BJ (cell line): ENCODE measurements around the gene SLC45A1. TPM values are rescaled to one million over a fixed set of nuclear protein-coding genes. Genes with fewer than 3 reads are reported as not detected.
A peak's percentile ranks its signal among the peaks of the same experiment; 100 is the strongest.

Source experiments
- CTCF ChIA-PET: fragments of 350-600 bp; formaldehyde crosslinking; extraction: SDS; loops from one replicate; lab custom pipeline; 2021; ENCODE audit warnings: antibody characterized with exemption, inconsistent platforms; lab: Yijun Ruan, JAX
- POLR2A ChIA-PET: fragments of 300-600 bp; sonication (Branson Sonifier 250); formaldehyde crosslinking; extraction: SDS; loops from one replicate; lab custom pipeline; 2021; ENCODE audit warnings: antibody characterized with exemption; lab: Charles Lee
- DNase-seq: peaks from one replicate; pipeline ENCODE4 v3.0.0-alpha.2; 2011; ENCODE audit warnings: low read depth
- H3K27me3 ChIP-seq: 2 replicates; pipeline ENCODE4 v1.6.0; 2011; ENCODE audit warnings: low read length; ENCODE audit not compliant: control insufficient read depth, insufficient read depth
- H3K36me3 ChIP-seq: 2 replicates; pipeline ENCODE4 v1.5.1; 2011; ENCODE audit warnings: low read length; ENCODE audit not compliant: control insufficient read depth, insufficient read depth
- H3K4me3 ChIP-seq: 2 replicates; pipeline ENCODE4 v1.5.1; 2011; ENCODE audit warnings: low read depth, mild to moderate bottlenecking, control low read depth, low read length
- CTCF ChIP-seq: IDR thresholded peaks from 2 replicates; pipeline ENCODE4 v1.5.1; 2011; ENCODE audit warnings: low read depth, mild to moderate bottlenecking, control low read depth, inconsistent platforms, low read length, moderate library complexity; ENCODE audit not compliant: insufficient read depth
- polyA plus RNA-seq: library from polyadenylated mRNA; depleted of rRNA; stranded (reverse); fragments of >200 nt; gene quantifications from 2 replicates; pipeline ENCODE4 v1.2.3, GENCODE V29; 2011

Gene SLC45A1
- polyA plus RNA-seq, 1 experiment = 1.4 TPM

GRCh38 chr1:8338526-8339202, 20.8 kb downstream of the SLC45A1 start:
- Histone ChIP-seq H3K27me3 (no peaks in the 10 kb centered on the region), H3K36me3 (no peaks in the 10 kb centered on the region), H3K4me3 (no peak overlapping the region)
- ChIA-PET POLR2A (no interaction called here), CTCF (no interaction called here)
- no peak for TF ChIP-seq CTCF
- DNase-seq = no peak

GRCh38 chr1:8339203-8339600, 21.3 kb downstream of the SLC45A1 start:
- H3K27me3 ChIP-seq = no peaks in the 10 kb centered on the region
- no peak for DNase-seq
- no peak overlapping the region for H3K4me3 ChIP-seq
- ChIA-PET CTCF (interaction anchor here (1.1 to 1.5 kb wide), 2 partner anchors 11 to 25 kb away, joined by 3 read pairs; no protein-coding TSS in a partner anchor), POLR2A (no interaction called here)
- no peaks in the 10 kb centered on the region for H3K36me3 ChIP-seq
- no peak for TF ChIP-seq CTCF

GRCh38 chr1:8340448-8340847, 22.5 kb downstream of the SLC45A1 start:
- no peaks in the 10 kb centered on the region; the same call in 1 of the 2 replicates for H3K27me3 ChIP-seq
- CTCF ChIA-PET = interaction anchor here (1.1 to 1.5 kb wide), 4 partner anchors 9 to 26 kb away, joined by 3 to 7 read pairs (median 3); no protein-coding TSS in a partner anchor
- no peak for TF ChIP-seq CTCF
- POLR2A ChIA-PET = no interaction called here
- H3K4me3 ChIP-seq = no peak overlapping the region
- H3K36me3 ChIP-seq = no peaks in the 10 kb centered on the region
- no peak for DNase-seq

- peak; percentile 42 for DNase-seq
- Histone ChIP-seq H3K36me3 (no peaks in the 10 kb centered on the region), H3K27me3 (no peaks in the 10 kb centered on the region; the same call in 1 of the 2 replicates), H3K4me3 (no peak overlapping the region)
- POLR2A ChIA-PET = no interaction called here
- peak; percentile 52 for TF ChIP-seq CTCF
- CTCF ChIA-PET = interaction anchor here (0.6 to 2.1 kb wide), 9 partner anchors 9 to 360 kb away, joined by 3 to 11 read pairs (median 3); no protein-coding TSS in a partner anchor
Measured at GRCh38 chr1:8342325-8342724, 24.4 kb downstream of the SLC45A1 start.

GRCh38 chr1:8343044-8343443, 25.1 kb downstream of the SLC45A1 start:
- Histone ChIP-seq H3K4me3 (no peak overlapping the region), H3K27me3 (no peaks in the 10 kb centered on the region; the same call in 1 of the 2 replicates), H3K36me3 (no peaks in the 10 kb centered on the region)
- ChIA-PET CTCF (interaction anchor here (0.6 to 2.1 kb wide), 11 partner anchors 9 to 368 kb away, joined by 3 to 11 read pairs (median 4); no protein-coding TSS in a partner anchor), POLR2A (no interaction called here)
- TF ChIP-seq CTCF = no peak
- no peak for DNase-seq
